Chondrocyte (in vitro differentiated cells): ENCODE data around the gene RABL6. TPM values are rescaled to one million over a fixed set of nuclear protein-coding genes. Genes with fewer than 3 reads are reported as not detected.
"Not testable (repeated sequence)": the region's sequence is repeated elsewhere in the genome, so short reads cannot be mapped to it uniquely, and the experiment has no call there.

ENCODE experiments used
- DNase-seq: peaks from one replicate; pipeline ENCODE4 v3.0.0; 2021; ENCODE audit warnings: mixed read lengths, low spot score
- H3K27ac Mint-ChIP-seq: one replicate; pipeline ENCODE4 v1.8.0; 2021; ENCODE audit warnings: mild to moderate bottlenecking, moderate library complexity, mixed read lengths; ENCODE audit not compliant: unreplicated experiment
- H3K27me3 Mint-ChIP-seq: 2 replicates; pipeline ENCODE4 v1.8.0; 2021; ENCODE audit warnings: low read depth, mixed read lengths
- H3K36me3 Mint-ChIP-seq: 2 replicates; pipeline ENCODE4 v1.8.0; 2021; ENCODE audit warnings: low read depth, mixed read lengths
- H3K4me1 Mint-ChIP-seq: 2 replicates; pipeline ENCODE4 v1.8.0; 2021; ENCODE audit warnings: low read depth, mild to moderate bottlenecking, mixed read lengths
- H3K4me3 Mint-ChIP-seq: one replicate; pipeline ENCODE4 v1.8.0; 2021; ENCODE audit warnings: mild to moderate bottlenecking, moderate library complexity, mixed read lengths; ENCODE audit not compliant: unreplicated experiment
- H3K9me3 Mint-ChIP-seq: 2 replicates; pipeline ENCODE4 v1.8.0; 2021; ENCODE audit warnings: low read depth, mixed read lengths
- total RNA-seq: library from RNA; stranded (reverse); gene quantifications from 3 replicates; pipeline ENCODE4 v1.2.1, GENCODE V29; 2021
- TF ChIP-seq, protein P1 (sequence below): fragments of 200-600 bp; sonication (generic); IDR thresholded peaks from 2 replicates; pipeline ENCODE4 v1.5.0; 2021; ENCODE audit warnings: antibody characterized with exemption, mild to moderate bottlenecking, moderate library complexity

RABL6 gene
- total RNA-seq, 1 donor from 2014 or later: 61.5 TPM

- DNase-seq: no peak
- no peaks in the 10 kb centered on the region for H3K9me3 Mint-ChIP-seq
- TF ChIP-seq, protein P1, sequence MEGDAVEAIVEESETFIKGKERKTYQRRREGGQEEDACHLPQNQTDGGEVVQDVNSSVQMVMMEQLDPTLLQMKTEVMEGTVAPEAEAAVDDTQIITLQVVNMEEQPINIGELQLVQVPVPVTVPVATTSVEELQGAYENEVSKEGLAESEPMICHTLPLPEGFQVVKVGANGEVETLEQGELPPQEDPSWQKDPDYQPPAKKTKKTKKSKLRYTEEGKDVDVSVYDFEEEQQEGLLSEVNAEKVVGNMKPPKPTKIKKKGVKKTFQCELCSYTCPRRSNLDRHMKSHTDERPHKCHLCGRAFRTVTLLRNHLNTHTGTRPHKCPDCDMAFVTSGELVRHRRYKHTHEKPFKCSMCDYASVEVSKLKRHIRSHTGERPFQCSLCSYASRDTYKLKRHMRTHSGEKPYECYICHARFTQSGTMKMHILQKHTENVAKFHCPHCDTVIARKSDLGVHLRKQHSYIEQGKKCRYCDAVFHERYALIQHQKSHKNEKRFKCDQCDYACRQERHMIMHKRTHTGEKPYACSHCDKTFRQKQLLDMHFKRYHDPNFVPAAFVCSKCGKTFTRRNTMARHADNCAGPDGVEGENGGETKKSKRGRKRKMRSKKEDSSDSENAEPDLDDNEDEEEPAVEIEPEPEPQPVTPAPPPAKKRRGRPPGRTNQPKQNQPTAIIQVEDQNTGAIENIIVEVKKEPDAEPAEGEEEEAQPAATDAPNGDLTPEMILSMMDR: no peak
- H3K36me3 Mint-ChIP-seq: peaks cover 3% of the 10 kb centered on the region
- H3K27ac Mint-ChIP-seq: peak overlapping the region; percentile 94
- no peaks in the 10 kb centered on the region for H3K27me3 Mint-ChIP-seq
- H3K4me3 Mint-ChIP-seq: no peak overlapping the region
- peaks cover 35% of the 10 kb centered on the region for H3K4me1 Mint-ChIP-seq
Observed at GRCh38 chr9:136839229-136840139, 31.7 kb downstream of the RABL6 start.

GRCh38 chr9:136840140-136840876, 32.6 kb downstream of the RABL6 start:
- Mint-ChIP-seq H3K4me1 (peaks cover 35% of the 10 kb centered on the region), H3K9me3 (no peaks in the 10 kb centered on the region), H3K27ac (peak overlapping the region; percentile 94), H3K36me3 (peaks cover 3% of the 10 kb centered on the region), H3K4me3 (no peak overlapping the region), H3K27me3 (no peaks in the 10 kb centered on the region)
- DNase-seq: no peak
- TF ChIP-seq, protein P1: no peak

- Mint-ChIP-seq H3K27me3 (no peaks in the 10 kb centered on the region), H3K4me3 (peak overlapping the region; percentile 38), H3K9me3 (no peaks in the 10 kb centered on the region), H3K4me1 (peaks cover 35% of the 10 kb centered on the region), H3K27ac (peak overlapping the region; percentile 78), H3K36me3 (peaks cover 3% of the 10 kb centered on the region)
- no peak for DNase-seq
- TF ChIP-seq, protein P1: no peak
Observed at GRCh38 chr9:136840877-136841645, 33.3 kb downstream of the RABL6 start.

GRCh38 chr9:136841646-136842379, 34.1 kb downstream of the RABL6 start:
- H3K27me3 Mint-ChIP-seq, H3K36me3 Mint-ChIP-seq, DNase-seq, H3K9me3 Mint-ChIP-seq: not testable (repeated sequence)
- H3K4me1 Mint-ChIP-seq: peaks cover 39% of the 10 kb centered on the region
- peak overlapping the region; percentile 73 for H3K4me3 Mint-ChIP-seq
- peak overlapping the region; percentile 80 for H3K27ac Mint-ChIP-seq

DNA sequence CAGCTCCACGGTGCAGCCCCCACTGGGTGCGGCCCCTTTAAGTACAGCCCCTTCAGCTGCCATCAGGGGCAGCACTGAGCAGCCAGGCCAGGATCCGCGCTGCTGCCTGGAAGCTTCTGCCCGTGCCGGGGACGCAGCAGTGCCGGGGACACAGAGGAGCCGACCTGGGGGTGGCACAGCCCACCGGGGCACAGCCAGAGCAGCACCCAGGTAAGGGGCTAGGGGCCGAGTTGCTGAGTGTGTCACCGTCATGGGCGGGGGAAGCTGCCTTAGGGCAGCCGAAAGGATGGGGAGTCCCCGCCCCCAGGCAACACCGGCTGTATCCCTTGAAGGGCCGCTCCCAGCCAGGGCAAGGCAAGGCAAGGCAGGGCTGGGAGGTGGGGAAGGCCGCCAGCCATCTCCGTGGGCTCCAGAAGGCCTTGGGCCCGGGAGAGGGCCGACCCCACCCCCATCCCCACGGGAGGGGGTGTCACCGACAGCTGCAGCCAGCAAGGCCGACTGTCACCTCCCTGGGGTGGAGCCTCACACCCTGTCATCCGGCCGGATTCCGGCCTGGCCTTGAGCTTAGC, 34.7 kb downstream of the RABL6 start, which contains the start of gene AJM1:
Gene AJM1 (plus strand): TSS at position 99 of the 569 bp plus-strand sequence. CDS start 1,937 bp downstream, outside the sequence.
- not testable (repeated sequence) for DNase-seq, H3K27me3 Mint-ChIP-seq, H3K36me3 Mint-ChIP-seq, H3K9me3 Mint-ChIP-seq
- Mint-ChIP-seq H3K4me3 (peak within 1 kb of the TSS; percentile 73), H3K4me1 (peaks cover 39% of the 10 kb centered on the region), H3K27ac (peak within 1 kb of the TSS; percentile 80)
- TF ChIP-seq, protein P1: peak; percentile 91

GRCh38 chr9:136843159-136843800, 35.5 kb downstream of the RABL6 start:
- H3K27me3 Mint-ChIP-seq, H3K9me3 Mint-ChIP-seq, H3K4me3 Mint-ChIP-seq, DNase-seq, H3K36me3 Mint-ChIP-seq: not testable (repeated sequence)
- Mint-ChIP-seq H3K27ac (peak overlapping the region; percentile 36), H3K4me1 (peaks cover 41% of the 10 kb centered on the region)
